Stimulated activated naive CD8-positive, alpha-beta T cell treated with anti-CD3 and anti-CD28 coated beads, Interleukin-15, amount 100 ng/mL, for 72 hours (primary cell): ENCODE results near the gene GTPBP1.

Source experiments
- ATAC-seq: fragments of 150-1000 bp; cut with Tn5 transposase; 2 replicates; pipeline ENCODE4 v1.10.0; 2021; ENCODE audit warnings: mild to moderate bottlenecking, moderate library complexity
- DNase-seq, 2 donors: peaks; one replicate each; pipeline ENCODE4 v3.0.0; 2021 to 2022
- H3K27ac Mint-ChIP-seq, 2 donors: one replicate each; pipeline ENCODE4 v1.8.0; 2022; ENCODE audit warnings: mild to moderate bottlenecking in 2 of 2, mixed read lengths in 2 of 2, moderate library complexity in 2 of 2
- H3K27me3 Mint-ChIP-seq: one replicate; pipeline ENCODE4 v1.8.0; 2022; ENCODE audit warnings: mixed read lengths
- H3K4me1 Mint-ChIP-seq: one replicate; pipeline ENCODE4 v1.8.0; 2022; ENCODE audit warnings: mild to moderate bottlenecking, mixed read lengths
- H3K4me3 Mint-ChIP-seq, 2 donors: one replicate each; pipeline ENCODE4 v1.8.0; 2022; ENCODE audit warnings: mild to moderate bottlenecking in 2 of 2, mixed read lengths in 2 of 2, moderate library complexity in 1 of 2
- H3K9me3 Mint-ChIP-seq, 2 donors: one replicate each; pipeline ENCODE4 v1.8.0; 2022; ENCODE audit warnings: mixed read lengths in 2 of 2

Gene GTPBP1

GRCh38 chr22:38705235-38706100 is at the start of gene GTPBP1:
Gene GTPBP1 (plus strand): TSS chr22:38705944. CDS start chr22:38705956, 12 bp downstream.
- Mint-ChIP-seq H3K9me3 (no peaks in the 10 kb centered on the region), H3K4me1 (peaks cover 49% of the 10 kb centered on the region), H3K27ac (peak within 1 kb of the TSS; percentile 93 to 95), H3K27me3 (no peaks in the 10 kb centered on the region), H3K4me3 (peak within 1 kb of the TSS; percentile 93 to 95)
- DNase-seq (peak; percentile 98 to 99), ATAC-seq (peak; percentile 86)

GRCh38 chr22:38656256-38657044 is 49.3 kb upstream of the GTPBP1 start, which contains the start of the genes CBY1 and FAM227A:
Gene CBY1 (plus strand): TSS chr22:38656638. CDS start chr22:38668055, 11,417 bp downstream.
Gene FAM227A (minus strand): TSS chr22:38656392. CDS start chr22:38650168, 6,224 bp downstream.
- DNase-seq (peak; percentile 88 to 92), ATAC-seq (peak; percentile 89)
- Mint-ChIP-seq H3K4me1 (peaks cover 20% of the 10 kb centered on the region), H3K4me3 (peak within 1 kb of the TSS; percentile 93 to 95), H3K27me3 (no peaks in the 10 kb centered on the region), H3K9me3 (no peaks in the 10 kb centered on the region), H3K27ac (peak within 1 kb of the TSS; percentile 99 to 100)

DNA sequence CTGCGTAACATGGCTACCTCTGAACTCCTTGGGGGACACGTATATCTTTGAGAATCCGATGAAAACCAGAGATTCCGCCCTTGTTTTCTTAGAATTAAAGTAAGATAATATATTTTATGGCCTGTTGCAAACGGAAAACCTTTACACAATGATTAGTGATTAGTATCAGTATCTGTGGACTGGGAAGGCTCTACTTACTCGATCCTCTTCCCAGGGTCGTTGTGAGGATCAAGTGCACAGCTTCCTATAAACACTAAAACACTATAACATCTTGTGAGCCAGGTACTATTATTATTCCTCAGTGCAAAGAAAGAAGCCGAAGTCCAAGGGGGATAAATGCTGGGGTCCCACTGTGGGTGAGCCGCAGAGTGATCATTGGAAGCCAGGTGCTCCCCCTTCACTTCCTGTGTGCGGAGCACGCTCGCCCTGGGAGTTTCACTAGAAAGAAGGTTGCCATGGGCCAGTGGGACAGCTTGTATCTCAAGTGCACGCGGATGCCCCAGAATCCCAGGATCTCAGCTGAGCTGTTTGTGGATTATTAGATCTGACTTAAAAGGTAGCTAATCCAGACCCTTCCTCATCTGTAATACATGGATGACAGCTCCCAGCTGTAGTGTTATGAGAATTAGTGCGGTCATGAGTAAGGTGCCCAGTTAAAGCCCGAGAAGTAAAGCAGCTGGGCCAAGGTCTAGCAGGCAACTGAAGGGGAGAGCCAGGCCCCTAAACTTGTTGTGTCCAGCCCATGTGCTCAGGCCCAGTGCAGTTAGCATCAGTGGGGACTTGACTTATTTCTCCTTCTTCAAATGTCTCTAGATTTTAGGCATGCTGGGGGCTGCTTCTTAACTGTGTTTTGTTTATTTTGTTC is 48.5 kb upstream of the GTPBP1 start:
- Mint-ChIP-seq H3K4me3 (peak overlapping the region; percentile 93 to 95), H3K4me1 (peaks cover 20% of the 10 kb centered on the region), H3K27me3 (no peaks in the 10 kb centered on the region), H3K27ac (peak overlapping the region; percentile 99 to 100), H3K9me3 (no peaks in the 10 kb centered on the region)
- ATAC-seq: peak; percentile 64
- peak; percentile 34 to 56 for DNase-seq

DNA sequence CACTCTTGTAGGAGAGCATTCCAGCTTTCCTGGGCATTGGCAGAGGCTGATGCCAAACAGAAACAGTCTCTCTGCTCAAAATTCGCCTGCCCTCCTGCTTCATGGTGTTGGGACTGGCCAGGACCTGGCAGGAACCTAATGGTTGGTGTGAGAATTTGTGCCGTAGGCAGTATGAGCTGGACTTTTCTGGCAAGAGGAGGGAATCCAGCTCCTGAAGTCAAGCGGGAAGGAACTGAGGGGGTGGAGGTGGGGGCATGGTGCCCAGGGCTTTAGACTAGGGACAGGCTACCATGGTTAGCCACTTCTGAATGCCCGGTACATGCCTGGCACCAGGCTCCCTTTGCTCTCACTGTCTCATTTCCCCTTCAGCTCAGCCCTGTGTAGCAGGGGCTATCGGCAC is 30.9 kb upstream of the GTPBP1 start:
- Mint-ChIP-seq H3K9me3 (peaks cover 0 to 4% of the 10 kb centered on the region in 2 donors), H3K27ac (no peak overlapping the region), H3K4me3 (no peak overlapping the region), H3K4me1 (no peaks in the 10 kb centered on the region), H3K27me3 (no peaks in the 10 kb centered on the region)
- no peak for DNase-seq
- ATAC-seq: no peak

- no peak overlapping the region for H3K4me3 Mint-ChIP-seq
- peaks cover 5% of the 10 kb centered on the region for H3K4me1 Mint-ChIP-seq
- ATAC-seq: no peak
These were observed 29.9 kb upstream of the GTPBP1 start for GRCh38 chr22:38675833-38676232.

DNA sequence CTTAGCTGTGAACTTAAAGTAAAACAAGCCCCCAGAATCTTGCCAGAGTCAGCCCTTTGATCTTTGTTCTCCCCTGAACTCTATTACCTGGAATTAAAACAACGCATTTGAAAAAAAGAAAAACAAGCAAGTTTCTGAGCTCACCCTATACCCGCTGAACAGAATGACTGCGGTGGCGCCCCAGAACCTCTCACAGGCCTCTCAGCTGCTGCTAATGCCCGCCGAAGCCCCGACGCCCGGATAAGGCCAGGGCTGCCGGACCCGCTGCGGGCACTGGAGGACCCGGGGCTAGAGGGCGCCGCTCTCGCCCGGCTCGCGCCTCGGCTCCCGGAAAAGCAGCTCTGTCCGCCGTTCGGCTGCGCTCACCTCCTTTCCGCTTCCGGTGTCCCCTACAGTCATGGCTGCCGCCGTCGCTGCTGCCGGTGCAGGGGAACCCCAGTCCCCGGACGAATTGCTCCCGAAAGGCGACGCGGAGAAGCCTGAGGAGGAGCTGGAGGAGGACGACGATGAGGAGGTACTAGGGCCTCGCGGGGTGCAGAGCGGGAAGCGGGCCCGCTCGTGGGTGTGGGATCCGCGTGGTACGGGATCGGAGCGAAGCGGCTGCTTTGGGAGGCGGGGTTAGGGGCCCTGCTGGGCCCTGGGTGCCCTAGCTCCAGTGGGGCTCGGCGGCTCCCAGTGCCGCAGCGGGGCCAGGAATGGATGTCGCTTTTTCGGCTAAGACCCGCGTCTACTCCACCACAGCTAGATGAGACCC is 24.0 kb upstream of the GTPBP1 start, which contains the start of gene TOMM22:
Gene TOMM22, plus strand, starts transcription at position 376 of the 754 bp plus-strand sequence. Its CDS starts 22 bp downstream, at position 398.
- peak; percentile 98 for ATAC-seq
- Mint-ChIP-seq H3K9me3 (no peaks in the 10 kb centered on the region), H3K27ac (peak within 1 kb of the TSS; percentile 96 to 99), H3K4me1 (peaks cover 33% of the 10 kb centered on the region), H3K27me3 (no peaks in the 10 kb centered on the region), H3K4me3 (peak within 1 kb of the TSS; percentile 93 to 97)
- DNase-seq: peak; percentile 85 to 89

More at GRCh38 chr22:38675833-38676232, 29.9 kb upstream of the GTPBP1 start:
- peaks cover 0 to 4% of the 10 kb centered on the region in 2 donors for H3K9me3 Mint-ChIP-seq
- H3K27ac Mint-ChIP-seq: no peak overlapping the region
- no peaks in the 10 kb centered on the region for H3K27me3 Mint-ChIP-seq
- DNase-seq: no peak

GRCh38 chr22:38684895-38685294 is 20.8 kb upstream of the GTPBP1 start:
- Mint-ChIP-seq H3K4me3 (no peak overlapping the region), H3K27ac (peak overlapping the region in 1 of 2 donors; percentile 86), H3K27me3 (no peaks in the 10 kb centered on the region), H3K4me1 (peaks cover 33% of the 10 kb centered on the region), H3K9me3 (no peaks in the 10 kb centered on the region)
- no peak for DNase-seq
- ATAC-seq: no peak

- H3K9me3 Mint-ChIP-seq: no peaks in the 10 kb centered on the region
- H3K27ac Mint-ChIP-seq: no peak overlapping the region
- H3K27me3 Mint-ChIP-seq: no peaks in the 10 kb centered on the region
- no peak overlapping the region for H3K4me3 Mint-ChIP-seq
- H3K4me1 Mint-ChIP-seq: peaks cover 28% of the 10 kb centered on the region
- ATAC-seq: no peak
- DNase-seq: no peak
These were observed 20.0 kb upstream of the GTPBP1 start for GRCh38 chr22:38685761-38686160.

DNA sequence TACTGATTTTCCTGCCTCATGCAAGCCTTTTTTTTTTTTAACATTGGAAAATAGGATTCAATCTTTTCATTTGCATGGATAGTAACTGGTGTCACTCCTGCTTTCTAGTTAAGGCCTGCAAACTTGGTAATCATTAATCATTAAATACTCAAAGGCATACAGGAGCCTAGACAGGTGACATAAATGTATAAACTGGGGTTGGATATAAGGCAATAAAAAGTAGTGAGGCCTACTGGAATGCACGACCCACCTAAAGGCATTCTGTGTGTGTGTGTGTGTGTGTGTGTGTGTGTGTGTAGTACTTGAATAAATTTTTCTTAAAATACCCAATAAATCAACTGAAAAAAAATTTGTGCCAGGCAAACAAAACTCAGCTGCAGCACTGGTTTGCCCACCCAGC is 16.1 kb upstream of the GTPBP1 start:
- no peak for ATAC-seq
- no peak for DNase-seq
- H3K9me3 Mint-ChIP-seq: no peaks in the 10 kb centered on the region
- no peaks in the 10 kb centered on the region for H3K27me3 Mint-ChIP-seq
- H3K4me3 Mint-ChIP-seq: no peak overlapping the region
- H3K27ac Mint-ChIP-seq: peak overlapping the region in 1 of 2 donors; percentile 69
- peaks cover 14% of the 10 kb centered on the region for H3K4me1 Mint-ChIP-seq

DNA sequence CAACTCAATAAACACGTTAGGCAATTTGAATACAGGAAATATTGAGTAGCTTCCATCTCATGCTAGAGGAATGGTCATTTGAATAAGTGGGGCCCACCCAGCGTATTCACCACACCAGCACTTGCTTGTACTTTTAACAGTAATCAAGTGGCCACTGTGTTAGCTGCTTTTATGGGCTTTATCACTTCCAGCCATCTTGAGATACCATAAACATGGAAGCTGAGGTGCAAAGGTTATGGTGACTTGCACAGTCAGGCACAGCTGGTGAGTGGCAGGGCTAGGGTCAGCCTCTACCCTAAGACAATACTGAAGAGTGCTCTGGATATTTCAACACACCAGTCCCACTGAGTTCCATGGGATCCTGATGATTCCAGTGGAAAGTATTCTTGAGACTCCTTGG is 11.7 kb upstream of the GTPBP1 start:
- no peak for DNase-seq
- Mint-ChIP-seq H3K9me3 (no peaks in the 10 kb centered on the region), H3K4me1 (peaks cover 53% of the 10 kb centered on the region), H3K27me3 (no peaks in the 10 kb centered on the region), H3K27ac (peak overlapping the region in 1 of 2 donors; percentile 10), H3K4me3 (peak overlapping the region in 1 of 2 donors; percentile 14)
- ATAC-seq: no peak

GRCh38 chr22:38694940-38695339 is 10.8 kb upstream of the GTPBP1 start:
- ATAC-seq: no peak
- Mint-ChIP-seq H3K4me1 (peaks cover 53% of the 10 kb centered on the region), H3K27ac (peak overlapping the region in 1 of 2 donors; percentile 47), H3K27me3 (no peaks in the 10 kb centered on the region), H3K4me3 (peak overlapping the region in 1 of 2 donors; percentile 19), H3K9me3 (no peaks in the 10 kb centered on the region)
- no peak for DNase-seq

DNA sequence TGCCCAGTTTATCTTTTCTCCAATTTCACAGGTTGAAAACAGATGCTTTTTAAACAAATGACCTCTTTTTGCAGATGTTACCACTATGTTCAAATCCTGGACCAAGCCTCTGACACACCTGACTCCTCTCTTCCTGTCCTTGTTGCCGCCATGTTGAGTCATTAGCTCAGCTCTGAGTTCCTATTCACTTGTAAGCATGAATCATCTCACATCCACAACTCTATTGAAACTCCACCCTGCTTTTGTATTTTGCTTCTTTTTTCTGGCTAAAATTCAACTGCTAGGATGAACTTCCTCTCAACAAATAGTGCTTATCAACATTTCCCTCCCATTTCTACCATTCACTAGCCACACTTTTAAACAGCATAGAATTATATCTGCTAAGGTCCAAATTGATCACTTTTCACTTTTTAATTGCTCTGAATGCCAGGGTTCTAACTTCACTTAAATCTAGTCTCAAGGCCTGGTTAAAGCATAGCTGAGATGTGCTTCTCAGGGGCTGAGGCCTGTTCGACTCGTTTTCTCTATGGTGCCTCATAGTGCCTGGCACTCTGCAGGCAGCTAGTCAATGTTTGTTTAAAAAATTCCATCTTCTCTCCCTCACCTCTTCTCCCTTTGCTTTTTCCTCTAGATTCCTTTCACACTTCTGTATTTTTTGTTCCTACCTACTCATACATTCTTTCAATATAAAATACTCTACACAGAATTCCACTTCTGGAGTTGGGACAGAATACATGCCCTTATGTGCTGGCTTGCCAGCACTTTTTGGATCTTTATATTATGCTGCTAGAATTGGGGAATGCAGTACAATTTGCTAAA is 8.9 kb upstream of the GTPBP1 start:
- peak; percentile 33 to 60 for DNase-seq
- Mint-ChIP-seq H3K27ac (peak overlapping the region; percentile 66 to 93), H3K9me3 (no peaks in the 10 kb centered on the region), H3K27me3 (no peaks in the 10 kb centered on the region), H3K4me1 (peaks cover 60% of the 10 kb centered on the region), H3K4me3 (peak overlapping the region; percentile 91 to 98)
- peak; percentile 56 for ATAC-seq

GRCh38 chr22:38697425-38698089 is 8.2 kb upstream of the GTPBP1 start:
- peaks cover 63% of the 10 kb centered on the region for H3K4me1 Mint-ChIP-seq
- no peaks in the 10 kb centered on the region for H3K9me3 Mint-ChIP-seq
- no peaks in the 10 kb centered on the region for H3K27me3 Mint-ChIP-seq
- H3K27ac Mint-ChIP-seq: peak overlapping the region; percentile 66 to 93
- ATAC-seq (no peak), DNase-seq (no peak)
- H3K4me3 Mint-ChIP-seq: peak overlapping the region; percentile 91 to 98
